ENCODE measurements around the gene MTAP. TPM values are rescaled to one million over a fixed set of nuclear protein-coding genes. Genes with fewer than 3 reads are reported as not detected.

Gene MTAP
- total RNA-seq, 1 donor from 2014 or later: 42.5 TPM

- Mint-ChIP-seq H3K4me3 (ENCODE audit: unreplicated experiment) (no peak overlapping the region), H3K27me3 (ENCODE audit: unreplicated experiment) (peaks cover 91% of the 10 kb centered on the region), H3K4me1 (ENCODE audit: unreplicated experiment) (peaks cover 31% of the 10 kb centered on the region), H3K27ac (ENCODE audit: unreplicated experiment) (no peak overlapping the region), H3K36me3 (ENCODE audit: unreplicated experiment) (peaks cover 13% of the 10 kb centered on the region), H3K9me3 (ENCODE audit: unreplicated experiment) (peaks cover 10% of the 10 kb centered on the region)
- TF ChIP-seq CTCF (IDR thresholded peaks at IDR 0.05): no peak
- no peak for DNase-seq (ENCODE audit: extremely low spot score, unreplicated experiment)
Measured at GRCh38 chr9:21966140-21966851, 163.9 kb downstream of the MTAP start.

- Mint-ChIP-seq H3K27me3 (ENCODE audit: unreplicated experiment) (peaks cover 89% of the 10 kb centered on the region), H3K4me3 (ENCODE audit: unreplicated experiment) (no peak overlapping the region), H3K9me3 (ENCODE audit: unreplicated experiment) (peaks cover 10% of the 10 kb centered on the region), H3K36me3 (ENCODE audit: unreplicated experiment) (peaks cover 15% of the 10 kb centered on the region), H3K4me1 (ENCODE audit: unreplicated experiment) (peaks cover 32% of the 10 kb centered on the region), H3K27ac (ENCODE audit: unreplicated experiment) (no peak overlapping the region)
- no peak for TF ChIP-seq CTCF (IDR thresholded peaks at IDR 0.05)
- DNase-seq (ENCODE audit: extremely low spot score, unreplicated experiment): no peak
Measured at GRCh38 chr9:21967169-21967568, 164.7 kb downstream of the MTAP start.

- H3K36me3 Mint-ChIP-seq (ENCODE audit: unreplicated experiment): peaks cover 15% of the 10 kb centered on the region
- no peak for TF ChIP-seq CTCF (IDR thresholded peaks at IDR 0.05)
- no peak for DNase-seq (ENCODE audit: extremely low spot score, unreplicated experiment)
- H3K4me3 Mint-ChIP-seq (ENCODE audit: unreplicated experiment): no peak overlapping the region
- H3K4me1 Mint-ChIP-seq (ENCODE audit: unreplicated experiment): peaks cover 32% of the 10 kb centered on the region
- H3K27me3 Mint-ChIP-seq (ENCODE audit: unreplicated experiment): peaks cover 92% of the 10 kb centered on the region
- no peak overlapping the region for H3K27ac Mint-ChIP-seq (ENCODE audit: unreplicated experiment)
- peaks cover 10% of the 10 kb centered on the region for H3K9me3 Mint-ChIP-seq (ENCODE audit: unreplicated experiment)
Measured at GRCh38 chr9:21967702-21968101, 165.3 kb downstream of the MTAP start.

GRCh38 chr9:21968331-21969010 lies 166.0 kb downstream of the MTAP start:
- Mint-ChIP-seq H3K27me3 (ENCODE audit: unreplicated experiment) (peaks cover 91% of the 10 kb centered on the region), H3K4me3 (ENCODE audit: unreplicated experiment) (peak overlapping the region; percentile 59), H3K9me3 (ENCODE audit: unreplicated experiment) (peaks cover 5% of the 10 kb centered on the region), H3K27ac (ENCODE audit: unreplicated experiment) (no peak overlapping the region), H3K36me3 (ENCODE audit: unreplicated experiment) (peaks cover 13% of the 10 kb centered on the region), H3K4me1 (ENCODE audit: unreplicated experiment) (peaks cover 32% of the 10 kb centered on the region)
- DNase-seq (ENCODE audit: extremely low spot score, unreplicated experiment): no peak
- no peak for TF ChIP-seq CTCF (IDR thresholded peaks at IDR 0.05)
